Upper lobe of left lung (tissue), 6 donors: Measurements from ENCODE around the gene UBE3B. TPM values are rescaled to one million over a fixed set of nuclear protein-coding genes. Genes with fewer than 3 reads are reported as not detected.

ENCODE experiments used
- ATAC-seq, 2 donors: fragments of 200-7000 bp; cut with Tn5 transposase; one replicate each; pipeline ENCODE4 v1.9.1; 2022; ENCODE audit warnings: mild to moderate bottlenecking in 2 of 2, moderate library complexity in 2 of 2; ENCODE audit not compliant: low FRiP score in 2 of 2
- DNase-seq, 2 donors: peaks; one replicate each; pipeline ENCODE4 v3.0.0-alpha.2; 2019 to 2020
- H3K27ac ChIP-seq, 4 donors: fragments of 200-600 bp; sonication (generic); one replicate each; pipeline ENCODE4 v1.5.1; 2016 to 2019
- H3K27me3 ChIP-seq, 4 donors: fragments of 200-600 bp; sonication (generic); one replicate each; pipeline ENCODE4 v1.5.1; 2017 to 2019
- H3K36me3 ChIP-seq, 4 donors: fragments of 200-600 bp; sonication (generic); one replicate each; pipeline ENCODE4 v1.5.1; 2016 to 2019
- H3K4me1 ChIP-seq, 4 donors: fragments of 200-600 bp; sonication (generic); one replicate each; pipeline ENCODE4 v1.5.1; 2018 to 2019
- H3K4me3 ChIP-seq, 4 donors: fragments of 200-600 bp; sonication (generic); one replicate each; pipeline ENCODE4 v1.5.1; 2017 to 2019; ENCODE audit warnings: mild to moderate bottlenecking in 2 of 4, moderate library complexity in 1 of 4
- H3K9me3 ChIP-seq, 4 donors: fragments of 200-600 bp; sonication (generic); one replicate each; pipeline ENCODE4 v1.5.1; 2018 to 2019
- EP300 ChIP-seq, 4 donors: sonication (generic); formaldehyde crosslinking; IDR thresholded peaks; one replicate each; pipeline ENCODE4 v1.5.1; 2017; ENCODE audit warnings: antibody characterized with exemption in 4 of 4, control low read depth in 2 of 4
- POLR2A ChIP-seq, 4 donors: fragments of 450-650 bp; IDR thresholded peaks; one replicate each; pipeline ENCODE4 v1.5.1; 2016 to 2017; ENCODE audit warnings: antibody characterized with exemption in 4 of 4, mild to moderate bottlenecking in 2 of 4
- POLR2AphosphoS5 ChIP-seq, 2 donors: sonication (generic); formaldehyde crosslinking; IDR thresholded peaks; one replicate each; pipeline ENCODE4 v1.5.1; 2017; ENCODE audit warnings: antibody characterized with exemption in 2 of 2
- WGBS, 2 donors: methylation state at CpG; one replicate each; pipeline ENCODE4 v1.1.5; 2017 to 2018; 5-methylcytosine and 5-hydroxymethylcytosine counted together
- total RNA-seq, 6 donors: library from RNA; depleted of rRNA in 4 of 6; stranded (reverse); fragments of >200 nt in 4 of 6; gene quantifications; one replicate each; pipeline versions ENCODE4 v1.1.0 to v1.2.1, GENCODE V29; 2016 to 2021
- TF ChIP-seq, protein P1 (sequence below), 6 experiments: fragments of 450-650 bp in 4 of 6; fragments of 200-600 bp in 2 of 6; sonication (generic) in 2 of 6; IDR thresholded peaks; one replicate each; pipeline ENCODE4 v1.5.1; 2016 to 2019; ENCODE audit warnings: antibody characterized with exemption in 6 of 6
- donor health status: DM: no; HTN: no; CAD: no; lungs with moderate emphysema.
- donor health status: DM: no; HTN: yes; CAD: no; lungs with severe emphysema.

The UBE3B gene
- total RNA-seq, 6 donors from 2014 or later = 27.0 to 69.1 (median 44.7) TPM

DNA sequence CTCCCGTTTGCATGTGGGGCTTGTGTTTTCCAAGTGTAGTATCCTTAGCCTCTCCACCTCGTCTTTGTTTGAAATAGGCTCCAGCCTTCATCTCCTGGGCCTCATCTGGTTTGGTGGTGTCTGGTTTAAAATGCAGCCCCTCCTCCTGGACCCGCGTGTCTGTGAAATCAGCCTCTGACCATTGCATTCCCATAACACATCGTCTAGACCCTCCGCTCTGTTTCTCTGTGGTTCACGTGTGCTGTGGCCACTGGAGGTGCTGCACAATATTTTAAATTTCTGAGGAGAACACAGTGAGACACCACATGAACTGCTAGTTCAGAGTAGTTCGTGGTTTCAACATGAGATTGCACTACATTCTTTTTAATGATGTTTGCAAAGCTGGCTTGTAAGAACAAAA is 35.6 kb downstream of the UBE3B start:
- Histone ChIP-seq H3K36me3 (peaks cover 42 to 99% (median 84%) of the 10 kb centered on the region in 4 donors), H3K27ac (no peak overlapping the region), H3K4me1 (peaks cover 0 to 6% (median 3%) of the 10 kb centered on the region in 4 donors), H3K9me3 (no peaks in the 10 kb centered on the region), H3K4me3 (no peak overlapping the region), H3K27me3 (no peaks in the 10 kb centered on the region)
- 66 to 80% methylated on average over 8 of the region's 8 CpGs for whole genome bisulfite sequencing, 2 donors
- ATAC-seq (no peak), DNase-seq (no peak)
- TF ChIP-seq EP300 (IDR thresholded peaks at IDR 0.05) (no peak), POLR2A (IDR thresholded peaks at IDR 0.05) (no peak), POLR2AphosphoS5 (IDR thresholded peaks at IDR 0.05) (no peak)
- TF ChIP-seq, protein P1, sequence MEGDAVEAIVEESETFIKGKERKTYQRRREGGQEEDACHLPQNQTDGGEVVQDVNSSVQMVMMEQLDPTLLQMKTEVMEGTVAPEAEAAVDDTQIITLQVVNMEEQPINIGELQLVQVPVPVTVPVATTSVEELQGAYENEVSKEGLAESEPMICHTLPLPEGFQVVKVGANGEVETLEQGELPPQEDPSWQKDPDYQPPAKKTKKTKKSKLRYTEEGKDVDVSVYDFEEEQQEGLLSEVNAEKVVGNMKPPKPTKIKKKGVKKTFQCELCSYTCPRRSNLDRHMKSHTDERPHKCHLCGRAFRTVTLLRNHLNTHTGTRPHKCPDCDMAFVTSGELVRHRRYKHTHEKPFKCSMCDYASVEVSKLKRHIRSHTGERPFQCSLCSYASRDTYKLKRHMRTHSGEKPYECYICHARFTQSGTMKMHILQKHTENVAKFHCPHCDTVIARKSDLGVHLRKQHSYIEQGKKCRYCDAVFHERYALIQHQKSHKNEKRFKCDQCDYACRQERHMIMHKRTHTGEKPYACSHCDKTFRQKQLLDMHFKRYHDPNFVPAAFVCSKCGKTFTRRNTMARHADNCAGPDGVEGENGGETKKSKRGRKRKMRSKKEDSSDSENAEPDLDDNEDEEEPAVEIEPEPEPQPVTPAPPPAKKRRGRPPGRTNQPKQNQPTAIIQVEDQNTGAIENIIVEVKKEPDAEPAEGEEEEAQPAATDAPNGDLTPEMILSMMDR (IDR thresholded peaks at IDR 0.05) = no peak

DNA sequence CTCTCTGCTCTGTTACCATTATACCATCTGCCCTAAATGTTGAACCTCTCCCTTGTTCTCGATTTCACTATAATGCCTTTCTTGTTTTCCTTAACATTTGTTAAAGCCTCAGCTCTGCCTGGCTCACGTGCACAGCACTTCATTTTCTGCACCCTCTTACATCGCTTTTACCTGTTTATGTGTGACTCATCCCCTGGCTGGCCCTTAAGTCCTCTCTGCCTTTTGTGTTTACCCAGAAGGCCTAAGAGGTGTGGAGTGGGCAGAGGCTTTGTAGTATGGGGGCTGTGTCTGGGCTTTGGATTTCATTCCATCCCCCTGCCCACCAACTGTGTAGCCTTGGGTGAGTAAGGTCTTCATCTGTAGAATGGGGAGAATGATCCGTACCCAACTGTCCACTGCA is 36.5 kb downstream of the UBE3B start:
- H3K27ac ChIP-seq = no peak overlapping the region
- no peaks in the 10 kb centered on the region for H3K9me3 ChIP-seq
- H3K4me1 ChIP-seq = peaks cover 0 to 6% (median 3%) of the 10 kb centered on the region in 4 donors
- peaks cover 36 to 99% (median 82%) of the 10 kb centered on the region in 4 donors for H3K36me3 ChIP-seq
- H3K4me3 ChIP-seq = no peak overlapping the region
- peak in 1 of 2 donors; percentile 32 for DNase-seq
- 72 to 86% methylated on average over 4 of the region's 4 CpGs for WGBS, 2 donors
- H3K27me3 ChIP-seq = no peaks in the 10 kb centered on the region
- TF ChIP-seq, protein P1 (IDR thresholded peaks at IDR 0.05) = no peak
- TF ChIP-seq POLR2AphosphoS5 (IDR thresholded peaks at IDR 0.05) (no peak), EP300 (IDR thresholded peaks at IDR 0.05) (no peak), POLR2A (IDR thresholded peaks at IDR 0.05) (no peak)
- ATAC-seq = peak in 1 of 2 donors; percentile 46

DNA sequence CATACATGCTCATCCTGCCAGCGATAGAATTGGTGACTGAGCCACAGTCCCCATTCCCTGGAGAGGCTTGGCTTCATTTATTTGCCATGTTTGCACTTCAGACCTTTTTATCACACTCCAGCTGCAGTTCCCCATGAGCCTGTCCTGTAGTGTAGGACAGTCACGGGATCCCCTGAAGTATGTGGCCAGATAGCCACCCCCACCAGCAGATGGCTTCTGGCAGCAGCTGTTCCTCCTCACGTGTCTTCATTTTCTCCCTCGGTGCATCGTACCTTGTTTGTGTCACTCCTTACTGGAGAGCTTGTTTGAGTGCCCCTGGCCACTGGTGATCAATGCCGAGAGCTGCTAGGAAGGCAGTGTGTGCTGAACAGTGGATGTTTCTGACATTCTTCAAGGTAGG is 40.2 kb downstream of the UBE3B start:
- ATAC-seq = no peak
- WGBS, 2 donors = 86 to 87% methylated on average over 6 of the region's 6 CpGs
- Histone ChIP-seq H3K4me3 (no peak overlapping the region), H3K27me3 (no peaks in the 10 kb centered on the region), H3K9me3 (no peaks in the 10 kb centered on the region), H3K4me1 (no peaks in the 10 kb centered on the region), H3K27ac (no peak overlapping the region), H3K36me3 (peaks cover 22 to 99% (median 84%) of the 10 kb centered on the region in 4 donors)
- no peak for TF ChIP-seq EP300 (IDR thresholded peaks at IDR 0.05)
- TF ChIP-seq, protein P1 (IDR thresholded peaks at IDR 0.05) = no peak
- TF ChIP-seq POLR2A (IDR thresholded peaks at IDR 0.05) = no peak
- no peak for TF ChIP-seq POLR2AphosphoS5 (IDR thresholded peaks at IDR 0.05)
- DNase-seq = no peak

DNA sequence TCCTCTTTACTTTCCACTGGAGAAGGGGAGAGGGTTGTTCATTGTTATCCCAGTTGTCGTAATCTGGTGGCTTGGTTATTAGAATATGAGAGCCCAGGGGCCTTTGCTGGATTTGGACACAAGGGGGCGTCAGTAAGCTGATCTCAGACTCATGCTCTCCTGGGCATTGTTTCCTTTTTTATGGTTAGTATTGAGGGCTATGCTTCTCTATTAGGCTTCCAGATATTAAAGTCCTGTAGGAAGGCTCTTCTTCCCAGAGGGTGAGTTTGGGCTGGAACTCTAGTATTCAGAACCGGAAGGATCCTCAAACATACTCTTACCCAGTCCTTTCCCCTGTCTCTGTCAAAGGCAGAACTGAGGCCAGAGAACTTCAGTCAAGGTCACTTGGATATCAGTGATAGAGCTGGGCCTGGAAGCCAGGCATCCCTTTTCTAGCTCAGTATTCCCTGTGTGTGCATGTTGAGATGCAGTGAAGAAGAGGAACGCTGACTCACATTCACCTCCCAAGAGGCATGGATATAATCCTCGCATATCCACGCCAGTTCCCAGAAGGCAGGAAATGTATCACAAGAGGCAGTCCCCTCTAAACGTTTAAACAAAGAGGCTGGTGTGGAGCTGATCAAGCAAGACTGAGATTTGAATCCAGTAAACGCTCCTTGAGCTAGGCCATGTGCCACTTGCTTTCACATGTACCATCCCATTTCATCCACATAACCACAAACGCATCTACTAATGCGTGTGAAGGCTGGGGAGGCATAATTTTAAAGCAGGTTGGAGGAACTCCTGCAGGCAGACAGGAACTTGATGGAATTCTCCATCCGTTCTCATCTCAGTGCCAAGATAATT is 41.6 kb downstream of the UBE3B start:
- DNase-seq = peak in 1 of 2 donors; percentile 47
- no peak for TF ChIP-seq POLR2A (IDR thresholded peaks at IDR 0.05)
- TF ChIP-seq EP300 (IDR thresholded peaks at IDR 0.05) = no peak
- TF ChIP-seq, protein P1 (IDR thresholded peaks at IDR 0.05) = peak; percentile 35 to 74 (median 64)
- WGBS, 2 donors = 69 to 73% methylated on average over 11 of the region's 11 CpGs
- peak overlapping the region in 1 of 4 donors; percentile 42 for H3K27ac ChIP-seq
- H3K27me3 ChIP-seq = no peaks in the 10 kb centered on the region
- H3K4me3 ChIP-seq = no peak overlapping the region
- H3K36me3 ChIP-seq = peaks cover 20 to 99% (median 86%) of the 10 kb centered on the region in 4 donors
- peak in 1 of 2 donors; percentile 61 for ATAC-seq
- H3K4me1 ChIP-seq = no peaks in the 10 kb centered on the region
- no peaks in the 10 kb centered on the region for H3K9me3 ChIP-seq
